Activated T-cell treated with anti-CD3 and anti-CD28 coated beads, Interleukin-2, amount 50 U/mL, for 72 hours (primary cell): Measurements from ENCODE around the gene FADD. TPM values are rescaled to one million over a fixed set of nuclear protein-coding genes. Genes with fewer than 3 reads are reported as not detected.

Source experiments
- ATAC-seq, 2 donors: fragments of 150-1000 bp; cut with Tn5 transposase; replicated peaks in 1 of 2; 2 replicates each; pipeline ENCODE4 v1.10.0; 2021; ENCODE audit warnings: moderate library complexity in 2 of 2, mild to moderate bottlenecking in 1 of 2
- DNase-seq, 2 donors: peaks; one replicate each; pipeline ENCODE4 v3.0.0; 2021 to 2022; ENCODE audit warnings: mixed read lengths in 1 of 2
- H3K27ac Mint-ChIP-seq: one replicate; pipeline ENCODE4 v1.8.0; 2022; ENCODE audit warnings: mild to moderate bottlenecking, moderate library complexity, mixed read lengths
- H3K27me3 Mint-ChIP-seq: one replicate; pipeline ENCODE4 v1.8.0; 2022; ENCODE audit warnings: low read depth, mixed read lengths
- H3K36me3 Mint-ChIP-seq, 2 donors: one replicate each; pipeline ENCODE4 v1.8.0; 2022; ENCODE audit warnings: mixed read lengths in 2 of 2, mild to moderate bottlenecking in 1 of 2; ENCODE audit not compliant: insufficient read depth in 2 of 2
- H3K4me1 Mint-ChIP-seq: one replicate; pipeline ENCODE4 v1.8.0; 2022; ENCODE audit warnings: low read depth, mixed read lengths
- H3K4me3 Mint-ChIP-seq, 2 donors: one replicate each; pipeline ENCODE4 v1.8.0; 2022; ENCODE audit warnings: mild to moderate bottlenecking in 2 of 2, mixed read lengths in 2 of 2, moderate library complexity in 2 of 2
- H3K9me3 Mint-ChIP-seq, 2 donors: one replicate each; pipeline ENCODE4 v1.8.0; 2022; ENCODE audit warnings: mixed read lengths in 2 of 2
- total RNA-seq, 2 donors: library from RNA; stranded (reverse); gene quantifications; one replicate each; pipeline ENCODE4 v1.2.3, GENCODE V29; 2022

FADD gene, protein sequence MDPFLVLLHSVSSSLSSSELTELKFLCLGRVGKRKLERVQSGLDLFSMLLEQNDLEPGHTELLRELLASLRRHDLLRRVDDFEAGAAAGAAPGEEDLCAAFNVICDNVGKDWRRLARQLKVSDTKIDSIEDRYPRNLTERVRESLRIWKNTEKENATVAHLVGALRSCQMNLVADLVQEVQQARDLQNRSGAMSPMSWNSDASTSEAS
- 10 to 100 TPM; 27.0 to 31.4 TPM for total RNA-seq

DNA sequence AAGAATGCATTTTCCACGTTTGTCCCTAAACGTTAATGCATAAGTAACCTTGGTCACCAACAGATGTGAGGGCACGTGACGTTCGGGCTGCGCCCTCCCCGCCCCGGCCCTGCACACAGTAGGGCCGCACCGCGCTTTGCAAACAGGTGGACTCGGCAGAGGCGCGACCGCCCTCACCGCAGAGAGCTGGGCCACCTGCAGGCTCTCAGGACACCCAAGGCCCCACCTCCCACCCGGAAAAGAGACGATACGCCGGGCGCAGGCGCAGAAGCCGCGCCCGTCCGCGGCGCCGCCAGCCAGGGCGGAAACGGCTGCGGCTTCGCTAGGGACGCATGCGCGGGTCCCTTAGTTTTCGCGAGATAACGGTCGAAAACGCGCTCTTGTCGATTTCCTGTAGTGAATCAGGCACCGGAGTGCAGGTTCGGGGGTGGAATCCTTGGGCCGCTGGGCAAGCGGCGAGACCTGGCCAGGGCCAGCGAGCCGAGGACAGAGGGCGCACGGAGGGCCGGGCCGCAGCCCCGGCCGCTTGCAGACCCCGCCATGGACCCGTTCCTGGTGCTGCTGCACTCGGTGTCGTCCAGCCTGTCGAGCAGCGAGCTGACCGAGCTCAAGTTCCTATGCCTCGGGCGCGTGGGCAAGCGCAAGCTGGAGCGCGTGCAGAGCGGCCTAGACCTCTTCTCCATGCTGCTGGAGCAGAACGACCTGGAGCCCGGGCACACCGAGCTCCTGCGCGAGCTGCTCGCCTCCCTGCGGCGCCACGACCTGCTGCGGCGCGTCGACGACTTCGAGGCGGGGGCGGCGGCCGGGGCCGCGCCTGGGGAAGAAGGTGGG, at the start of gene FADD:
FADD (plus strand) TSS at position 377 of the 831 bp plus-strand sequence; CDS start at position 541, 164 bp downstream.
- peaks cover 42% of the 10 kb centered on the region for H3K4me1 Mint-ChIP-seq
- DNase-seq (peak; percentile 91 to 92), ATAC-seq (peak; percentile 74 to 78)
- peaks cover 9 to 20% of the 10 kb centered on the region in 2 donors for H3K36me3 Mint-ChIP-seq
- no peaks in the 10 kb centered on the region for H3K9me3 Mint-ChIP-seq
- peak within 1 kb of the TSS; percentile 99 for H3K27ac Mint-ChIP-seq
- H3K27me3 Mint-ChIP-seq = no peaks in the 10 kb centered on the region
- H3K4me3 Mint-ChIP-seq = peak within 1 kb of the TSS; percentile 98 to 99

DNA sequence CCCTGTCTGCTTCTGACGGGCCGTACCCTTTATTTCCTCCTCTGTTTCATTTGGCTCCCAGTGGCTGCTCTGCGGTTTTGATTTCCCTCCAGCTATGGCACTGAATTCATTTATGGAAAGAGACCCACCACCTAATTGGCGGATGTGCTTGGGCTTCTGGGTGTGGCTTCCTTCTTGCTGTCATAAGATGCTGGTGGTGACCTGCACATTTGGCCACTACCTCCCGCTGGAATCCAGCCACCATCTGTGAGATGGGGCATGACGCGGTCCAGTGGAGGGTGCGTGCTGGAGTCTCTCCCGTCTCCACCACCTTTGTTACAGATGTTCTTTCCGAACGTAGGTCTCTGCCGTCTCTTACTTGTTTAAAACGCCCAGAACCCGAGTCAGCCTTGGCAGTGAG, 47.7 kb upstream of the FADD start:
- ATAC-seq (no peak), DNase-seq (no peak)
- Mint-ChIP-seq H3K36me3 (no peaks in the 10 kb centered on the region), H3K27ac (no peak overlapping the region), H3K9me3 (no peaks in the 10 kb centered on the region), H3K4me1 (no peaks in the 10 kb centered on the region), H3K4me3 (no peak overlapping the region), H3K27me3 (no peaks in the 10 kb centered on the region)

DNA sequence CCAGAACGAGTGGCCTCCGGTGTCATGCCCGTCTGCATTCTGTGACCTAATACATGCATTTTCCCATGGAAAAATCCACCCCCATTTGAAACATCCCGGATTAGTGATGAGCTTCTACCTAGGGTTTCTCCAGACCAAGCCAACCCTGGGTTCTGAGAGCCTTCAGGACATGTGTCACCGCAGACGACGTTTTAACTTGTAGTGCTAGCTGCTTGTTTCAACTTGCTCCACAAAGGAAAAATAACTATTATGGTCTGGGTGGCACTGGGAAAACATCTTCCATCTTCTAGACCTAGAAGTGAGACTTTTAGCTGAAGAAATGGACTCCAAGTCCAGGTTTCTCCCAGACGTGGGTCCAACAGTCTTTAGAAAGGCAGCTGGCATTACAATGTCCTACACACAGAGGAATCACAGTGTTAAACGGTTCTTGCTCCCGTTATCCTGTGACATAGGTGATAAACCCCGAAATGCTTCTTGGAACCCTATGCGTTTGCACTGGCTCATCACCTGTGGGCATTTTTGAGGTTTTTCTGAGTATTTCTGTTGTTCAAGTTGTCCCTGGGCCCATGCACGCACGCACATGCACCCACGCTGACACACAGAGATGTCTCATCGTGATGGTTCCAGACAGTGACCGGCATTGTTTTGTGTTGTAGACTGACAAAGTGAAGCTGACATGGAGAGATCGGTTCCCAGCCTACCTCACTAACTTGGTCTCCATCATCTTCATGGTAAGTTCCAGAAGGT, 46.6 kb upstream of the FADD start:
- Mint-ChIP-seq H3K9me3 (no peaks in the 10 kb centered on the region), H3K4me3 (no peak overlapping the region), H3K27ac (no peak overlapping the region), H3K4me1 (no peaks in the 10 kb centered on the region), H3K27me3 (no peaks in the 10 kb centered on the region), H3K36me3 (no peaks in the 10 kb centered on the region)
- DNase-seq (no peak), ATAC-seq (no peak)

DNA sequence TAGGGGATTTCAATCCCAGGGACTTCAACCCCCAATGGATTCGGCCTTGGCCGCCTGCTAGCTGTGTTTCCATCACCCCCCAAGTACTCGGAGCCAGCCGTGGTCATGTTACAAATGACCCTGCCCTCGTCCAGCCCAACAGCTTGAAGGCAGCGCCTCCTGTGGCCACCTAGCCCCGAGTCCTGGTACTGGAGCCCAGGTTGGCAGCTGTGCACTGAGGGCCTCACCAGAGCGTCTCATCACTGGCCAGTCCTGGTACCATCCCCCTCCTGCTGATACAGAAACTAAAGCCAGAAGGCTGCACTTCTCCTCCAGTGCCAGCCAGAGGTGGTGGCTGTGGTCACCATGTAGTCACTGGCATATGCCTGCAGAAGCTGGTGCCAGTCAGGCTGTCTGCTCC, 44.9 kb upstream of the FADD start:
- ATAC-seq (no peak), DNase-seq (no peak)
- H3K27ac Mint-ChIP-seq = no peak overlapping the region
- no peak overlapping the region for H3K4me3 Mint-ChIP-seq
- H3K4me1 Mint-ChIP-seq = no peaks in the 10 kb centered on the region
- H3K36me3 Mint-ChIP-seq = no peaks in the 10 kb centered on the region
- no peaks in the 10 kb centered on the region for H3K9me3 Mint-ChIP-seq
- H3K27me3 Mint-ChIP-seq = no peaks in the 10 kb centered on the region

DNA sequence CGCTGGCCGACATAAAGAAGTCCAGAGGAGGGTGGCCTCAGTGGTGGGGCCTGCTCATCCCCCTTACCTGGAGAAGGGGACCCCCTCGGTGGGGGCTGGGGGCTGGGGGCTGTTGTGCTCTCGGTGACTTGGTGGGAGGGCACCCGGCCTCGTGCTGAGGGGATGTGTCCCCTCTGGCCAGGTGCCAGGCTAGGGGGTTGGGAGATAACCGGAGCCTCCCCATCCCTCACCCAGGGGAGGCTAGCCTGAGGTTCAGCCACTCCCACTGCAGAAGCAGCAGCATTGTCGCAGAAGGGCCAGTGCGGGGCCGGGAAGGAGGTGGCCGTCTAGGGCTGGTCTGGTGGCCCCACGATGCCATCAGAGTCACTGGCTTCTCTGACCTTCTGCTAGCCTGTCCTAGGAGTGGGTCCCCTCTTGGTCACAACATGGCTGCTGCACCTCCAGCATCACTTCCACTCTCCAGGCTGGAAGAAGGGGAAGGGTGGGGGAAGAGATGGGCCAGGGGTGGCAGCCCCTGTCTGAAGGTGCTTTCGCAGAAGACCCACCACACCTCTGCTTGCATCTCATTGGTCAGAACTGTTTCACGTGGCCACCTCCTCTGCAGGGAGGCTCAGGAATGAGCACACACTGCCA, 44.2 kb upstream of the FADD start:
- no peaks in the 10 kb centered on the region for H3K36me3 Mint-ChIP-seq
- H3K27ac Mint-ChIP-seq = no peak overlapping the region
- H3K4me1 Mint-ChIP-seq = no peaks in the 10 kb centered on the region
- no peak overlapping the region for H3K4me3 Mint-ChIP-seq
- DNase-seq (no peak), ATAC-seq (no peak)
- H3K27me3 Mint-ChIP-seq = no peaks in the 10 kb centered on the region
- H3K9me3 Mint-ChIP-seq = no peaks in the 10 kb centered on the region

DNA sequence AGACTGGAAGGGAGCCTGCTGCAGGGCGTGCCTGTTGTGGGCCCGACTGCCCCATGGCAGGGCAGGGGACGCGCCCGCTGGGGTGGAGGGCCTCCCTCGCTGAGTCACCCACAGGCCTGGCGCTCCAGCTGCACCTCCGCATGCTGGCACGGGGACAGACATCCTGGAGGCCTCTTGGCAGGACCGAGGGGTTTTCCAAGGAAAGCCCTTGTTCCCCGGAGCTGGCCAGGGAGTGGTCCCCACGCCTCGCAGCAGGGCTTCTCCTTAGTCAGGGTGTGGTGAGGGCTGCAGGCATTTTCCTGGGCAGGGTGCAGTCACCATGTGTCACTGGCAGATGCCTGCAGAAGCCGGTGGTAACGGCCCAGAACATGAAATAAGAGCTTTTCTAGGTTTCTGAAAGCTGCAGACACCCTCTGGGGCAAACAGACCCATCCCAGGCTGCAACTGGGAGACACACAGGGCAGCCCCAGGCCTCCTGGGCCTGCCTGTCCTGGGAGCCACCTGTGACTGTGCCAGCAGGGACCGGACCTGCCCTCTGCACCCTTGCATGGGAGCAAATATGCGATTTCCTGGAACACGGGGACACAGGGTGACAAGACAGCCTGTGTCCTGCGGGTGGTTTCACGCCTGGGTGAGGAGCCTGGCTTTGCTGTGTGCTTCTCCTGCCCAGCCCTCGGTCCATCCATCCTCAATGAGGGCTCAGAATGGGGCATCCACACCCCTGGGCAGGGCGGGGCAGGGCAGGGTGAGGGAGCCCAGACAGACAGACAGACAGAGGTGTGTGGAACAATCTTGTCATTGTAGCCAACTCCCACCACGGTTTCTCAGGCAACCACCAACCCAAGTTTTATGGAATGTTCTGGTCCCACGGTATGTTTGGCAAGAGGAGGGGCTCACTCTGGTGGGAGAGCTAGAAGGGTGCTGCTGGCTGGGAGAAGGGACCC, 43.2 kb upstream of the FADD start:
- Mint-ChIP-seq H3K27me3 (no peaks in the 10 kb centered on the region), H3K4me3 (no peak overlapping the region), H3K4me1 (no peaks in the 10 kb centered on the region), H3K9me3 (no peaks in the 10 kb centered on the region), H3K27ac (no peak overlapping the region), H3K36me3 (no peaks in the 10 kb centered on the region)
- ATAC-seq (no peak), DNase-seq (no peak)

DNA sequence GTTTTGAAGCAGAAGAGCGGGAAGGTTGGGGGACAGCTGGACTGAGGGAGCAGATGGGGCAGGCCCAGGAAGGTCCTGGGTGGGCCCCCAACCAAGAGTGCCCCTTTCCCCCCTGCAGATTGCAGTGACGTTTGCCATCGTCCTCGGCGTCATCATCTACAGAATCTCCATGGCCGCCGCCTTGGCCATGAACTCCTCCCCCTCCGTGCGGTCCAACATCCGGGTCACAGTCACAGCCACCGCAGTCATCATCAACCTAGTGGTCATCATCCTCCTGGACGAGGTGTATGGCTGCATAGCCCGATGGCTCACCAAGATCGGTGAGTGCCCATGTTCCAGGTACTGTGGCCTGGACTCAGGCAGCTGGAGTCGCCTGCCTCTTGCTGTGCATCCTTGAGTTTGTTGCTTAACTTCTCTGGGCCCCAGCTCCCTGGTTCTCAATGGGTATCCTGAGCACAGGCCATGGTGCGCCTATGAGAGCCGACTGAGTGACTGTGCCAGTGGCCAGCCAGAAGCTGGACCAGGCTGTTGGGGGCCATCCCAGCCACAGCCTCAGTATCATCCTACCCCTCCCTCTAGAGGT, 42.0 kb upstream of the FADD start:
- H3K9me3 Mint-ChIP-seq = no peaks in the 10 kb centered on the region
- no peaks in the 10 kb centered on the region for H3K27me3 Mint-ChIP-seq
- H3K4me1 Mint-ChIP-seq = no peaks in the 10 kb centered on the region
- no peaks in the 10 kb centered on the region for H3K36me3 Mint-ChIP-seq
- DNase-seq = no peak
- H3K4me3 Mint-ChIP-seq = no peak overlapping the region
- no peak overlapping the region for H3K27ac Mint-ChIP-seq
- no peak for ATAC-seq

DNA sequence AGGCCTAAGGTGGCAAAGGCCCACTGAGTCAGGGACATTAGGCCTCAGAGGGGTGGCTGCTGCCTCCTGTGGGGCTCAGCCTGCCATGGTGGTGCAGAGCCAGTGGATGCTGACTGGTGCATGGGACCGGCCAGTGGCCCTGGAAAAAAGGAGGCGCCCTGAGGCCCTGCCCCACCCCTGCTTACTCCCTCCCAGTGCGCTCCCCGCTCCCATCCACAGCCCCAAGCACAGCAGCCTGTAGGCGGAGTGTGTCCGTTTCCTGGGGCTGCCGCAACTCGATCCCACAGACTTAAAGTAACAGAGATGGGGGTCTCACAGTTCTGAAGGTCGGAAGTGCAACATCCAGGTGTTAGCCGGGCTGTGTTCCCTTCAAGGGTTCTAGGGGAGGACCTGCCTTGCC, 38.4 kb upstream of the FADD start:
- Mint-ChIP-seq H3K4me1 (no peaks in the 10 kb centered on the region), H3K4me3 (no peak overlapping the region), H3K36me3 (no peaks in the 10 kb centered on the region), H3K27ac (no peak overlapping the region), H3K27me3 (peaks cover 8% of the 10 kb centered on the region), H3K9me3 (no peaks in the 10 kb centered on the region)
- no peak for ATAC-seq
- no peak for DNase-seq

DNA sequence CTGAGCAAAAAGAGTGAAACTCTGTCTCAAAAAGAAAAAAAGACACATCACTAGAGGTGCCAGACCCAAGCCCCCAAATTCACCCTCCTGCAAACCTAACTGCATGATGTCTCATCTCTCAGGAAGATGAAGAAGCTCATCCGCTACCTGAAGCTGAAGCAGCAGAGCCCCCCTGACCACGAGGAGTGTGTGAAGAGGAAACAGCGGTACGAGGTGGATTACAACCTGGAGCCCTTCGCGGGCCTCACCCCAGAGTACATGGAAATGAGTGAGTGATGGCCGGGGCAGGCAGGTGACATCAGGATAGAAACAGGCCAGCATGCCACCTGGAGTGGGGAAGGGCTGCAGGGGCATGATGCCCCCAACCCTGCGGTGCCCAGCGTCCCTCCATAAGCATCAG, 36.0 kb upstream of the FADD start:
- Mint-ChIP-seq H3K27ac (no peak overlapping the region), H3K36me3 (no peaks in the 10 kb centered on the region), H3K27me3 (peaks cover 8% of the 10 kb centered on the region), H3K4me1 (no peaks in the 10 kb centered on the region), H3K9me3 (no peaks in the 10 kb centered on the region), H3K4me3 (no peak overlapping the region)
- ATAC-seq (no peak), DNase-seq (no peak)

DNA sequence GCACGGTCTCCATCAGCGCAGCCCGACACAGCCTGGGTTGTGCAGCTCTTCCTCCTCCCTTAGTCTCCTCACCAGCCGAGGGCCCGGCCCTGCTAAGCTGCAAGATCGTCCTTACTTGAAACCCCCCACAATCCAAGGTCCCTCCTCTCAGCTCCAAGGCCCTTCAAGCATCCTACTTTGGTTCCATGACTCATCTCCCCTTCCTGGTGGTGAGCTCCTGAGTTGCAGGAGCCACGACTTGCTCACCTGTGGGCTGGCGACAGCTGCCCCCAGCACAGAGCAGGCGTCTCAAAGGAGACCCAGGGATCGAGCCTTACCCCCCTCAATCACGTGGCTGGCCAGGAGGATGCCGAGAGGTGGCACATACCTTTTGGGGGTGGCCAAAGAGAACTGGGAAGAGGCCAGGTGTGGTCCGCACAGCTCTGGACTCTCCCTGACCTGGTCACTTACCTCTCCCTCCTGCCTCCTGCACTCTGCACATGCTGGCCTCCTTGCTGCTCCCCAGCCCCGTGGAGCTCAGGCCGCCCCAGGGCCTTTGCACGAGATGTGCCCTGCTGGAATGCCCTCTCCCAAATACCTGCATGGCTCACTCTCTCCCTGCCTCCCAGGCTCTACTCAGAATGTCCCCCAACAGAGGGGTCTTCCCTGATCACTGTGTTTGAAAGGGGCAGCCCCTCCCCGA, 35.2 kb upstream of the FADD start:
- H3K27me3 Mint-ChIP-seq = peaks cover 8% of the 10 kb centered on the region
- no peak overlapping the region for H3K27ac Mint-ChIP-seq
- no peak for ATAC-seq
- H3K4me1 Mint-ChIP-seq = no peaks in the 10 kb centered on the region
- no peak overlapping the region for H3K4me3 Mint-ChIP-seq
- H3K9me3 Mint-ChIP-seq = no peaks in the 10 kb centered on the region
- no peaks in the 10 kb centered on the region for H3K36me3 Mint-ChIP-seq
- no peak for DNase-seq

DNA sequence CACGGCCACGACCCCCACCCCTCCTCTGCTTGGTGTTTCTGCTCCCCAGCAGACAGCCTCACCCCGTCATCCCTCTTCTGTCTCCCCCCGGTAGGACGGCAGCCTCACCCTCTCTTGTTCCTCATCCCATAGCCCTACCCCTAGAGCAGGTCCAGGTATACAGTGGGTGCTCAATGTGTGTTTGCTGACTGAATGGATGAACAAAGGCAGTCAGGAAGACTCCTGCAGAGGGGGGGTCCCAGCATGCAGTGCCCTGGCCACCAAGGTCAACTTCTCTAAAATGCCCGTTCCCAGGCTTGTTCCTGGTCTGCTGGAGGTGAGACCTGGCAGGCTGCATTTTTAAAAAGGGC, 34.7 kb upstream of the FADD start:
- no peaks in the 10 kb centered on the region for H3K36me3 Mint-ChIP-seq
- no peak overlapping the region for H3K27ac Mint-ChIP-seq
- H3K4me1 Mint-ChIP-seq = no peaks in the 10 kb centered on the region
- ATAC-seq (no peak), DNase-seq (no peak)
- H3K27me3 Mint-ChIP-seq = peaks cover 8% of the 10 kb centered on the region
- no peaks in the 10 kb centered on the region for H3K9me3 Mint-ChIP-seq
- H3K4me3 Mint-ChIP-seq = no peak overlapping the region

DNA sequence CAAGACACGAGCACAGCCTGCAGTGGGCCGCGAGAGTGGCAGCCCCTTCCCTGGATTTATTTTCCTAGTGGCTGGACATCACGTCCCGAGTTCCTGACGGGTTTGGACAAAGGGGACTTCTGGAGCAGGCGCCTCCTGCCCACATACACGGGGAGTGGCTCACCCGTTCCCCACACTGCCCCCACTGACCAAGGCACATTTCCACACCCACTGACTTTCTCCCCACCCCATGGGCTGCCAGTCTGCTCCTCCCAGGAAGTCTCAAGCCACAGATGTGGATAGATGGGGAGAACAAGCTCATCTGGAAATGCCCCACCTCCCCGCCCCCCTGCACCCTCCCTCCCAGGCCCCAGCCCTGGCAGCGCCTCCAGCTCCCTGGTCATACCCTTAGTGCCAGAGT, 34.0 kb upstream of the FADD start:
- Mint-ChIP-seq H3K36me3 (no peaks in the 10 kb centered on the region), H3K4me1 (no peaks in the 10 kb centered on the region), H3K27ac (no peak overlapping the region), H3K27me3 (peaks cover 8% of the 10 kb centered on the region), H3K4me3 (no peak overlapping the region), H3K9me3 (no peaks in the 10 kb centered on the region)
- DNase-seq (no peak), ATAC-seq (no peak)
